IPS-18c (cell line): ENCODE results near the gene ADAT2.
"Not testable (repeated sequence)": the region's sequence is repeated elsewhere in the genome, so short reads cannot be mapped to it uniquely, and the experiment has no call there.

ENCODE experiments used
- H3K4me3 ChIP-seq: 2 replicates; pipeline ENCODE4 v1.7.0; 2013; ENCODE audit warnings: low read depth, mild to moderate bottlenecking, low read length, moderate library complexity; ENCODE audit not compliant: insufficient read depth
- H3K9me3 ChIP-seq: one replicate; pipeline ENCODE4 v1.6.1; 2013; ENCODE audit warnings: mild to moderate bottlenecking, low read length, moderate library complexity; ENCODE audit not compliant: control insufficient read depth, insufficient read depth

ADAT2 gene

DNA sequence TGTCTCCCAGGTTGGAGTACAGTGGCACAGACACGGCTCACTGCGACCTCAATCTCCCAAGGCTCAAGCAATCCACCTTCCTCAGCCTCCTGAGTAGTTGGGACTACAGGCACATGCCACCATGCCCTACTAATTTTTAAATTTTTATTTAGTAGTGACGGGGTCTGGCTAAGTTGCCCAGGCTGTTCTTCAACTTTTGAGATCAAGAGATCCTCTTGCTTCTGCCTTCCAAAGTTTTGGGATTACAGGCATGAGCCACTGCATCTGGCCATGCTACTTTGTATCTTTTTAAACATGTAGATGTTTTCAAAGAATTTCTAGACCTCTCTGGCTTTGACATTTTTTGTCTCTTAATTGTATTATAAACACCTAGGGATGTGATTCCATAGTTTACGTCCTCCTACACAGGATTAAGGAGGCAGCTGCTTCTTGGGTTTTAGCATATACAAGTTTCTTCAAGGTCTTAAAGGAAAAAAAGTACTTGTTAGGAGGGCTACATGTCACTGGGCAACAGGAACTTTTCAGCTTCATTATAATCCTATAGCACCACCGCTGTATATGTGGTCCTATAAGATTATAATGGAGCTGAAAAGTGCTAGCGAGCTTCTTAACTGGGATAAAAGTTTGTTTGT is 1.3 kb downstream of the ADAT2 start:
- H3K9me3 ChIP-seq = no peaks in the 10 kb centered on the region
- H3K4me3 ChIP-seq = peak overlapping the region; percentile 64

DNA sequence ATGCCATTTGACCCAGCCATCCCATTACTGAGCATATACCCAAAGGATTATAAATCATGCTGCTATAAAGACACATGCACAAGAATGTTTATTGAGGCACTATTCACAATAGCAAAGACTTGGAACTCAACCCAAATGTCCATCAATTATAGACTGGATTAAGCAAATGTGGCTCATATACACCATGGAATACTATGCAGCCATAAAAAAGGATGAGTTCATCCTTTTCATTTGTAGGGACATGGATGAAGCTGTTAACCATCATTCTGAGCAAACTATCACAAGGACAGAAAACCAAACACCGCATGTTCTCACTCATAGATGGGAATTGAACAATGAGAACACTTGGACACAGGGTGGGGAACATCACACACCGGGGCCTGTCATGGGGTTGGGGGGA is 2.6 kb downstream of the ADAT2 start:
- not testable (repeated sequence) for H3K9me3 ChIP-seq, H3K4me3 ChIP-seq

DNA sequence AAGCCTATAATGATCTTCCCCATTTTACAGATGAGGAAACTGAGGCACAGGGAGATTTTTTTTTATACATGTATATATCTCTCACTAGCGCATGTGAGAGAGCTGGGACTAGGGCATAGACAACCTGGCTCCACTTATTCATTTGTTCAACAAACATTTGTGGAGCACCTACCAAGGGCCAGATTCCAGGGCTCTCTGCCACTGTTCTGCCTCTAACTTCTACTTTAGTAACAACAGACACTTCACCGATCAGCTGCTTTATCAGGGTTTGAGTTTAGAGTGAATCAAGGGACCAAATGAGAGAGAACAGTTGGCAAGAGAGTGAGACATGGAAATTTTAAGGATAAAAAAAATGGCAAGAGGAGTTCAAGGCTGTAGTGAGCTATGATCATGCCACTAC is 7.4 kb downstream of the ADAT2 start:
- Histone ChIP-seq H3K4me3 (no peak overlapping the region), H3K9me3 (no peaks in the 10 kb centered on the region)

DNA sequence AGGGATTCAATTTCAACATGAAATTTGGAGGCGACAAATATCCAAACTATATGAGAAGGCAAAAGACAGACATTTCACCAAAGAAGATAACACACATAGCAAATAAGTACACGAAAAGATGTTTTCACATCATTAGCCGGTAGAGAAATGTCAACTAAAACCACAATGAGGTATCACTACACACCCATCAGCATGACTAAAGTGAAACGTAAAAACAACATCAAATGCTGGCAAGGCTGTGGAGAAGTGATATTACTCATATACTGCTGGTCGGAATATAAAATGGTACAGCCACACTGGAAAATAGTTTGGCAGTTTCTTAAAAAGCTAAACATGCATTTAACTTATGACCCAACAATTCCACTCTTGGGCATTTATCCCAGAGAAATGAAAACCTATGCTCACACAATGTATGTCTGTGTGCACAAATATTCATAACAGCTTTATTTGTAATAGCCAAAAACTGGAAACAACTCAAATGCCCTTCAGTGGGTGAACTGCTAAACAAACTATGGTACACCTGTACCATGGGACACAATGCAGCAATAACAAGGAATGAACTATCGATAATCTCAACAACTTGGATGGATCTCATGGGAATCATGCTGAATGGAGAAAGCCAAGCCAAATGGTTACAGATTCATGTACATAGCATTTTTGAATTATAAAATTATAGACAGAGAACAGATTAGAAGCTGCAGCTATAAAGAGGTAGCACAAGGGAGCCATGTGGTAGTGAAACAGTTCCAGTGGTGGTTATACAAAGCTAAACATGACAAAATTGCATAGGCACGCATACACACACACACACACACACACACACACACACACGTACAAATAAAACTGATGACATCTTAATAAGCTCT is 8.6 kb downstream of the ADAT2 start:
- no peak overlapping the region for H3K4me3 ChIP-seq
- no peaks in the 10 kb centered on the region for H3K9me3 ChIP-seq

DNA sequence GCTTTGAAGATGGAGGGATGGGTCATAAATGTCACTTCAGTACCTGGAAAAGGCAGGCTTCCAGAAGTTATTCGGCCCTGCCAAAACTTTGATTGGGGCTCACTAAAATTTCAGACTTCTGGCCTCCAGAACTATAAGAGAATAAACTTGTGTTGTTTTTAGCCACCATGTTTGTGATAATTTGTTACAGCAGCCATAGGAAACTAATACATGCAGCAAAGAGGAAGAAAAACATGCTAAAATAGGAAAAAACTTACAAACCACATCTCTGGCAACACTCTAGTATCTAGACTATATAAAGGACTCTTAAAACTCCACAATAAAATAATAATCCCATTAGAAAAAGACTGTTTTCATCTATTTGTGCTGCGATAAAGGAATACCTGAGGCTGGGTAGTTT is 9.5 kb downstream of the ADAT2 start:
- Histone ChIP-seq H3K4me3 (no peak overlapping the region), H3K9me3 (no peaks in the 10 kb centered on the region)

DNA sequence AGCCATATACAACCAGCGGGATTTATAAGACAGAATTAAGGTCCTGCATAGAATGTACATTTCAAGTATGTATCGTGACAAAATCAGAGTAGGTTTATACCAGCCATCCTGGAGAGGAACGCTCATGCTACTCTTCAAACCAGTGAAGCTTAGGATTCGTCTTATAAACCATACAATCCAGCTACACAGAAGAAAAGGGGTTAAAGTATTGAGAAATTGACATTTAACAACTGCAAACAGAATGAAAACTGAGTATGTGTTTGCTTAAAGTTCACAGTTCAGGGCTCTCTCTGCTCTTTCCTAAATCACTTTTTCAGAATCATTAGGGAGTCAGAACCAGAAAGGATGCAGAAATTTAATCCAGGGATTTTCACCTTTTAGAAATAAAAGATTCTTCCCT is 17.9 kb downstream of the ADAT2 start:
- no peaks in the 10 kb centered on the region for H3K9me3 ChIP-seq
- no peak overlapping the region for H3K4me3 ChIP-seq

DNA sequence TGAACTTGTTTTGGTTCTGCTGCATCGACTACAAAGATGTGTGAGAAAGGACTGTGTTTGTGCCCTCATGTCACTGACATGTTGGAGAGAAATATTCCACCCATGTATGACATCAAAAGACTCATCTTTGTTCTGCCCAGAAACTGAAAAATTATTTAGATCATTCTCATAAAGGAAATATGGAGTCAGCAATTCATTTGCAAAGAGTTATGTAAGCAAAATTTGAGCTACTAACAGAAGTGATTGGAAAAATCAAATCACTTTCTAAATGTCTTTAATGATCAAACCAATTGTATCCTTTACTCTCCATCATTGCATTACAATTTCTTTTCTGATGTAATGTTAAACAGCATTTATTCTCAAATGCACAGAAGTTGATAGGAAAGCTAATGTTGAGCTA is 19.3 kb downstream of the ADAT2 start:
- Histone ChIP-seq H3K4me3 (no peak overlapping the region), H3K9me3 (no peaks in the 10 kb centered on the region)

DNA sequence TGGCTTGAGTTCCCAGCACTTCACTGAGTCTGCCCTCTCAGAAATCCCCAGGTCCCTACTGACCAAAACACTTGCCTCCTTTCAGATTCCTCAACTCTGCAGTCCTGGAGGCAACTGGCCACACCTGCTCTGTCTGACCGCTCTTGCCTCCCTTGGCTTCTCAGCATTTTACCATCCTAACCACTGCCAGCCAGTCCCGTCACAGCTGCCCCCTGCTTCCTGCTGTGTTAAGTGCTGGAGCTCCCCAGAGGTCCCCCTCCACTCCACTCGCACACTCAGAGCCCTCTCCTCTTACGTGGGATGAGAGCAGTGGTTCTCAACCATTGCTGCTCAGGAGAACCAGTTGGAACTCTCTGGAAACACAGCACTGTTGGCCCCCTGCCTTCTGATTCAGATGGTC is 20.5 kb downstream of the ADAT2 start:
- Histone ChIP-seq H3K9me3 (no peaks in the 10 kb centered on the region), H3K4me3 (no peak overlapping the region)

DNA sequence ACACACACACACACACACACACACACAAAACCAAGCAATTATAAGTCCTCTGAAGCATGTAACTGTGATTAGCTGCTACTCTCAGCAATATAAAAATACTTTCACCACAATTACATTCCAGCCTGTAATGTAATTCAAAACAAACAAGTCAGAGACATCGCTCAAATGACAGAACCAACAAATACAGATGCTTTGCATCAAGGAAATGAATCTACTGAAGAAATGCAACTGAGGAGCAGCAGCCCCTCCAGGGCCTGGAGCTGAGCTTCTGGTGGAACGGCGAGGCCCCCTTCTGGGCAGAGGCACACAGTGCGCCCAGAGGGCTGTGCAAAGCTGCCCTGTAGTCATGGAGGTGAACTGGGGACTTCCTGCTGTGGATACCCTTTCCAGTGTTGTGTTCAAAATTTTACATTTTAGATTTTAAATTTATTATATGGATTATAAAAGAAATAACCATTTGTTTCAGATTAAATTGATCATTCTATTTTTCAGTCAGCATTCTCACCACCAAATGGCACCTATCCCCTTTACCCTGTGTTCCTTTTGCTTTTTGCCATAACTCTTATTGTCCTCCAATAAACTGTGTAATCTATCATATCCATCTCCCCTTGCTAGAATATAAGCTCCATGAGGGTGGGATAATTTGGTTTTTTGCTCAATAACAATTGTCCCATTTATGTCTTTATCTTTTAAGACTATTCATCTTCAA is 23.2 kb downstream of the ADAT2 start:
- Histone ChIP-seq H3K9me3 (no peaks in the 10 kb centered on the region), H3K4me3 (no peak overlapping the region)

DNA sequence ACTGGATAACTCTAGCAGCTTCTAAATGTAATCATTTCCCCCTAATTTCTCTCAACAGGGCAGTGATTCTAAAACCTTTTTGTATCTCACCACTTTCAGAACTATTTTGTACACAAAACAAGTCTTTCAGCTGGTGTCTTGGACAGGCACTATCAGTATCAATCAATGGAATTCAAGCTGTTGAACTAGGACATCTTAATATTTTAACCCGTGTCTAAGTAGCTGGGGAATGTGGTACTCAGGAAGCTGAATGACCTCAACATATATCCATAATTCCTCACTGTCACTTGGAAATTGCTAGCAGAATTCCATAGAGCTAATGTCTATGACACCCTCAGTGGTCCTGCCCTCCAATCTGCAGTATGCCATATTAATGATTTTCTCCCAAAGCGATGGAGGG is 24.5 kb downstream of the ADAT2 start:
- Histone ChIP-seq H3K9me3 (no peaks in the 10 kb centered on the region), H3K4me3 (no peak overlapping the region)

DNA sequence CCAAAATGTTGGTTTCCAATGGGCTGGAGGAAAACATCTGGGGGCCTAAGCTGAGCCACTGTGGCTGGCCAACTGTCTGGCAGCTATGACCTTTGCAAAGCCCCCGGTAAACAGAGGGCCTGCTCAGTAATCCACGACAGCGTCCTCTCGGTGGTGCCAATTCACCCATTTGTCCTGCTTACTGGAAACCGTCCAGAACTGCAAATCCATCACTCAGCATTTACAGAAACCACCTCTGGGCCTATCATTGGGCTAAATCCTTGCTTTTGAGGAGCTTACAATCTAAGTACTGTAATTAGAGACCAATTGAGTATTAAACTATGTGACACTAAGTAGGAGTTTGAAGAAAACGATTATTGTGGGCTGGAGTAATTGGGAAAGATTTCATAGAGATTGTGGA is 31.0 kb downstream of the ADAT2 start:
- no peak overlapping the region for H3K4me3 ChIP-seq

DNA sequence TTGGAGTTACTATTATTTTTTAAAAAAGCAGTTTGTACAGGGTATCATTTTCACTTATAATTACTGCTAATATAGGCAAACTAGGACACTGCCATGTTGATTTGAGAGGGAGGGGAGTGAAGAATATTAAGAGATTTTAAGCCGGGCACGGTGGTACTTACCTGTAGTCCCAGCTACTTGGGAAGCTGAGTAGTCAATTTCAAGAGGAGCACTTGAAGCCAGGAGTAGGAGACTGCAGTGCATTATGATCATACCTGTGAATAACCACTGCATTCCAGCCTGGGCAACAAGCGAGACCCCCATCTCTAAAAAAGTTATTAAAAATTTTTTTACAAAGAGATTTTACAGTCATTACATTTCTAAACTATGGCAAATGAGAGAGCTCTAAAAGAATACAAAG is 35.7 kb downstream of the ADAT2 start:
- Histone ChIP-seq H3K9me3 (no peaks in the 10 kb centered on the region), H3K4me3 (no peak overlapping the region)

More for the DNA sequence above, 31.0 kb downstream of the ADAT2 start:
- H3K9me3 ChIP-seq = no peaks in the 10 kb centered on the region

DNA sequence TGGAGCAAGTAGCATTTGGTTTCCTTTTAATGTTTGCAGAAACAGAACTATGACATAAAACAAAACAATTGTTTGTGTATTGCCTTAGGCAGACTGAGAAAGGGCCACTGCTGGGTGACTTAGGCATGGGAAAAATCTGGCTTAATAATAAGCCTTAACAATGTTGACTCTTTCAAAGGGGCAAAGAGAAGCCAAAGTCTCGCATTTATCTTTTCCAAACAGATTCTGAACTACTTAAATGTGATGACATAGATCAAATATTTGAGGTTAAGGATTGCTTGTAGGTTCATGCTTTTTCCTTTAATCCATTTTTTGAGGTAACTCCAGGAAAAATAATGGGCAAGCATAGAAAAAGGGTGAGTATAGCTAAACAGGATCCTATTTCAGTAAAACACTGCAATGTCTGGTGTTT is 39.6 kb downstream of the ADAT2 start:
- Histone ChIP-seq H3K9me3 (no peaks in the 10 kb centered on the region), H3K4me3 (no peak overlapping the region)

DNA sequence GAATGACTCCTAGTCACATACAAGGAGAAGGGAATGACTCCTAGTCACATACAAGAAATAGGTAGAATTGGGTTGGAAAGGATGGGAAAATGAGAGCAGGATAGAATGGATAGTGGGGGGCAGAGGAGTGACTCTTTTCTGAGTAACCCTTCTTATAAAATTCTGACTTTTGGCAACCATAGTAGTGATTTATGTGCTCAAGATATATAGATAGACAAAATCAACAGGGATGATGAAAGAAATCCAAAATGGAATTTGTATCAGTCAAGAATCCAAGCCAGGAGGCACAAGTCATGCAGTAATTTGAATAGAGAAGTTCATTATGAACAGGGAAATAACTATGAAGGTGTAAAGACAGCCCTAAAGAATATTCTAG is 41.7 kb downstream of the ADAT2 start:
- no peak overlapping the region for H3K4me3 ChIP-seq
- no peaks in the 10 kb centered on the region for H3K9me3 ChIP-seq

DNA sequence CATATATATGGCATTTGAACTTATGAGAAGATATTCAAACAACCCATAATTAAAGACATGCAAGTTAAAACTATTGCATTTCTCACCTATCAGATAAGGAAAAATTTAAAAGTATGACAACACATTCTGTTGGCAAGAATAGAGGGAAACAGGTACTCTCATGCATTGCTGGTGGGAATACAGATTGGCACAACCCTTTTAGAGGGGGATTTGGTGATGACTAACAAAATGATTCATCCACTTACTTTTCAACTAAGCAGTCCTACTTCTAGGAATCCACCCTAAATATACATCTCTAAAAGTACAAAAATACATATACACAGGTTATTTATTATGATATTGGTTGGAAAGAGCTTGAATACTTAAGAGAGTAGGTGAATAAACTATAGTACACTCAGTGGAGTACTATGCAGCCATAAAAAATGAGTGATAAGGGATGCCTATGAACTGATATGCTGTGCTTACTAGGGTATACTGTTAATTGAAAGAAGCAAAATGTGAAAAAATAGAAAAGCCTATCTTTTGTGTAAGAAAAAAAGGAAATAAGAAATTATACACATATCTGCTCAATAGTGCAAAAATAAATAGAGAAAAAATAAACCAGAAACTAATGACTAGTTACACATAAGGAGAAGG is 42.2 kb downstream of the ADAT2 start:
- no peaks in the 10 kb centered on the region for H3K9me3 ChIP-seq
- H3K4me3 ChIP-seq = no peak overlapping the region

DNA sequence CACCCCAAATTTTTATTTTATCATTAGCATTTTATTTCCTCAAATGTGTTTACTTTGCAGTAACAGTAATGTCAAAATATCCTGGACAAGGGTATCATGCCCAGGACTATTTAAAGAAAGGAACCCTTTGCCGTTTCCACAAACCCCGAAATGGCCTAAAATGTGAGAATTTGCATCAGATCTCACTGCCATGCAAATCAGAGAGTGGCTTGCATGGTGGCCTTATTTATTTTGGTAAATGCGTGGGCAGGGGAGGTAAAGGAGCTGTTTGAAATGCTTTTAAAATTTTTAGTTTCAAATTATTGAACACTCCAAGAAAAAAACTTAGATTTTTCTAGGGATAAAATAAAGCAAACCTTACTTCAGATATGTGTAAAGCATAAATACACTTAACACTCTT is 43.8 kb downstream of the ADAT2 start:
- no peaks in the 10 kb centered on the region for H3K9me3 ChIP-seq
- H3K4me3 ChIP-seq = no peak overlapping the region

DNA sequence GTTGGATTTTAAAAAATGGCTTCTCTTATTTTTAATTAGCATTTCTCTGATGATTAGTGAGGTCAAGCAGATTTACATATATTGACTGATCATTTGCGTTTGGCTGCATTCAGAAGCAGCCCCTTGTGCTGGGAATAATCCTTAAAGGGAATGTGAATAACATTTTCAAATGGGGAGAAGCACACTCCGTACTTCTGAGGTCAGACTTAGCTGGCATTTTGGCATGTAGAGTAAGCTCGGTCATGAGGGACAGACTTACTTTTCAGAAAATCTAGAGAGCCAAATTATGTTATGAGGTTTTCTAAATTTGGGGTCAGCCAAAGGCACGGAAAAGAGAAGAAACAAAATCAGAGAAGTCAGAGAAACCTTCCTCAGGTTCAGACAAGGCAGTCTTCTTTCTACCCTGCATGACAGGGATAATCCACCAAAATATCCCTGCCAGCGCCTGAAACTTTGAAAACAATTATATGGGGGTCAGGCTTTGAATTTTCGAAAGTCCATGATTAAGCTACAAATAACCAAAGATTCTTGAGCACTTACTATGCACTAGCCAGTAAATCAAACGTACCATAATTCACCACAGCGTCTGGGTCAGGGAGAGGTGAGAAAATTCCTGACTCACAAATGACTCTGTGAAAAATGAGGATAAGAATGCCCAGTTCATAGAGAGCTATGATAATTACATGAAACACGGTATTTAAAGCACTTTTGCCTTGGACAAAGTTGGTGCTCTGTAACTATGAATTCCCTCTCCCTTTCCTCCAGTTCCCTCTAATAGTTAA is 44.9 kb downstream of the ADAT2 start:
- H3K9me3 ChIP-seq = no peaks in the 10 kb centered on the region
- H3K4me3 ChIP-seq = no peak overlapping the region
